ENCODE measurements around the gene NCKIPSD.

- TF ChIP-seq CTCF (IDR thresholded peaks at IDR 0.05) (no peak), POLR2AphosphoS5 (IDR thresholded peaks at IDR 0.05; ENCODE audit: insufficient read depth in 1 of 2, low read depth in 1 of 2) (no peak), POLR2A (IDR thresholded peaks at IDR 0.05) (no peak)
Measured at GRCh38 chr3:48652923-48653715, 32.6 kb downstream of the NCKIPSD start.
